ENCODE data around the gene ZFP91. TPM values are rescaled to one million over a fixed set of nuclear protein-coding genes. Genes with fewer than 3 reads are reported as not detected.

The ZFP91 gene
- total and polyA plus RNA-seq, 2 of the 4 experiments (the other 2 are of a cell fraction), result 20.7 to 25.3 TPM

- TF ChIP-seq NFE2L2 (IDR thresholded peaks at IDR 0.05; ENCODE audit: low read depth, low read length), result no peak
- TF ChIP-seq POLR2A (IDR thresholded peaks at IDR 0.05; ENCODE audit: low read depth, low read length), result no peak
These were observed 75.4 kb downstream of the ZFP91 start (continued) for GRCh38 chr11:58654079-58654907.

- Histone ChIP-seq H3K9me1 (ENCODE audit: insufficient read depth, low read length) (no peaks in the 10 kb centered on the region), H3K4me1 (ENCODE audit: control insufficient read depth, insufficient read depth, low read length) (peaks cover 2% of the 10 kb centered on the region; the same call in 1 of the 2 replicates), H3K27me3 (ENCODE audit: control insufficient read depth, insufficient read depth, low read length) (no peaks in the 10 kb centered on the region), H3K18ac (ENCODE audit: low read depth, low read length) (no peak overlapping the region), H4K91ac (ENCODE audit: insufficient read depth, low read depth, low read length) (no peak overlapping the region), H2BK20ac (ENCODE audit: low read depth, low read length) (no peak overlapping the region), H3K27ac (ENCODE audit: insufficient read depth, low read length) (no peak overlapping the region), H2AFZ (replicated peaks; ENCODE audit: low read length, poor library complexity) (no peak overlapping the region), H2AK9ac (replicated peaks; ENCODE audit: low read depth, low read length, poor library complexity) (no peak overlapping the region), H4K5ac (ENCODE audit: low read depth, low read length) (no peak overlapping the region), H2BK120ac (ENCODE audit: low read depth, low read length) (no peak overlapping the region), H4K8ac (ENCODE audit: low read depth in 2 of 2, low read length in 2 of 2) (no peak overlapping the region), H3K79me1 (ENCODE audit: low read depth in 1 of 2, low read length in 2 of 2) (no peaks in the 10 kb centered on the region), H3K9me3 (ENCODE audit: control insufficient read depth, insufficient read depth, low read length) (no peaks in the 10 kb centered on the region), H3K4me2 (ENCODE audit: low read depth, low read length) (no peak overlapping the region), H4K20me1 (ENCODE audit: insufficient read depth, low read length) (no peaks in the 10 kb centered on the region), H3K9ac (ENCODE audit: low read depth, low read length) (no peak overlapping the region), H3K4me3 (ENCODE audit: insufficient read depth, low read depth, low read length) (no peak overlapping the region), H3K36me3 (ENCODE audit: control insufficient read depth, insufficient read depth, low read length) (no peaks in the 10 kb centered on the region), H3K14ac (replicated peaks; ENCODE audit: low read depth, low read length) (no peak overlapping the region), H2AK5ac (ENCODE audit: low read depth, low read length) (no peak overlapping the region), H3K56ac (ENCODE audit: extremely low read depth, insufficient read depth, low read length) (no peak overlapping the region), H2BK15ac (ENCODE audit: low read depth, low read length) (no peak overlapping the region), H3K4ac (ENCODE audit: low read depth, low read length) (no peak overlapping the region), H3K23ac (ENCODE audit: low read depth, low read length) (no peak overlapping the region), H2BK5ac (ENCODE audit: low read depth, low read length, poor library complexity, severe bottlenecking) (no peak overlapping the region)
- TF ChIP-seq BHLHE40 (IDR thresholded peaks at IDR 0.05; ENCODE audit: low read depth, low read length), result no peak
- TF ChIP-seq MAFK (IDR thresholded peaks at IDR 0.05; ENCODE audit: low read depth, low read length), result no peak
- POLR2A ChIA-PET (ENCODE audit: unreplicated experiment), result no interaction called here
- no CpG with 5 or more reads among the region's 1 CpG for WGBS, 2 experiments (ENCODE audit: extremely low coverage in 2 of 2, insufficient read length in 1 of 2)
- in situ Hi-C loops (cut with MboI; ENCODE audit: low sequenced_read_pairs), result no loop called here
- ATAC-seq (ENCODE audit: low read depth) (no peak), DNase-seq (no peak)
- no TSS peak for BruUV-seq (replicated peaks)
- dilution Hi-C loops (cut with HindIII; ENCODE audit: low sequenced_read_pairs, unreplicated experiment), result no loop called here
- CTCF ChIA-PET, result interaction anchor here (1.5 to 1.8 kb wide), 2 partner anchors 16 to 133 kb away, joined by 3 to 4 read pairs; no protein-coding TSS in a partner anchor
- intact Hi-C loops (cut with micrococcal nuclease), result loop anchor here (1.0 to 5.0 kb wide), 4 partner anchors 133 to 502 kb away; no protein-coding TSS in a partner anchor
These were observed 76.0 kb downstream of the ZFP91 start for GRCh38 chr11:58654908-58655296.
